HepG2 (cell line): ENCODE measurements around the gene UAP1L1. TPM values are rescaled to one million over a fixed set of nuclear protein-coding genes. Genes with fewer than 3 reads are reported as not detected.

Source experiments
- ASH2L ChIP-seq: fragments of 300-600, 200-600 bp; sonication (generic); IDR thresholded peaks from 2 replicates; pipeline ENCODE4 v1.7.0; 2017; ENCODE audit warnings: low read depth, mild to moderate bottlenecking, moderate library complexity, mixed read lengths, low read length; ENCODE audit not compliant: insufficient read length
- GLI4 ChIP-seq: sonication (generic); formaldehyde crosslinking; IDR thresholded peaks from 2 replicates; pipeline ENCODE4 v1.5.1; 2020; ENCODE audit warnings: missing genetic modification reagents, mild to moderate bottlenecking, moderate library complexity, borderline replicate concordance
- KAT8 ChIP-seq: IDR thresholded peaks from 2 replicates; pipeline ENCODE4 v1.6.1; 2016; ENCODE audit warnings: missing genetic modification reagents, missing compliant biosample characterization
- MLLT10 ChIP-seq: sonication (generic); formaldehyde crosslinking; IDR thresholded peaks from 2 replicates; pipeline ENCODE4 v1.4.0; 2020; ENCODE audit warnings: missing genetic modification reagents
- MTF2 ChIP-seq: sonication (generic); formaldehyde crosslinking; IDR thresholded peaks from 2 replicates; pipeline ENCODE4 v1.5.0; 2020; ENCODE audit warnings: missing genetic modification reagents, borderline replicate concordance
- NBN ChIP-seq: fragments of 450-650 bp; conservative IDR thresholded peaks from 2 replicates; pipeline ENCODE4 v1.6.1; 2017
- PAWR ChIP-seq: sonication (generic); formaldehyde crosslinking; IDR thresholded peaks from 2 replicates; pipeline ENCODE4 v1.4.0; 2020; ENCODE audit warnings: missing genetic modification reagents, mild to moderate bottlenecking, borderline replicate concordance
- SP2 ChIP-seq: sonication (generic); formaldehyde crosslinking; IDR thresholded peaks from 2 replicates; pipeline ENCODE4 v1.5.1; 2020; ENCODE audit warnings: mild to moderate bottlenecking, missing genetic modification reagents
- ZNF274 ChIP-seq: sonication (generic); formaldehyde crosslinking; IDR thresholded peaks from 2 replicates; pipeline ENCODE4 v1.5.1; 2020; ENCODE audit warnings: mild to moderate bottlenecking, missing genetic modification reagents
- ZNF557 ChIP-seq: sonication (generic); formaldehyde crosslinking; IDR thresholded peaks from 2 replicates; pipeline ENCODE4 v1.4.0; 2020; ENCODE audit warnings: missing genetic modification reagents
- ZNF737 ChIP-seq: sonication (generic); formaldehyde crosslinking; IDR thresholded peaks from 2 replicates; pipeline ENCODE4 v1.5.0; 2020; ENCODE audit warnings: missing genetic modification reagents, mild to moderate bottlenecking, borderline replicate concordance
- polyA plus RNA-seq, 8 experiments: library from polyadenylated mRNA; depleted of rRNA in 3 of 8; stranded (reverse) in 7 of 8; unstranded in 1 of 8; fragments of >200 nt; fragmentation: Illumina TruSeq in 4 of 8; extraction: Trizol in 4 of 8; gene quantifications; 2 replicates each; pipeline versions ENCODE4 v1.2.1 to v1.2.3, GENCODE V29; 2011 to 2016; ENCODE audit warnings: low read depth in 4 of 8, missing spikeins in 1 of 8, mixed read lengths in 1 of 8; ENCODE audit not compliant: insufficient read depth in 1 of 8
- total RNA-seq, 5 experiments: library from RNA; depleted of rRNA; stranded (reverse); fragments of >200 nt; fragmentation: Illumina TruSeq; extraction: Trizol; gene quantifications; 2 replicates each; pipeline ENCODE4 v1.2.3, GENCODE V29; 2016; ENCODE audit warnings: low read depth in 1 of 5
- TF ChIP-seq, protein P1 (sequence below): sonication (generic); formaldehyde crosslinking; IDR thresholded peaks from 2 replicates; pipeline ENCODE4 v1.9.0; 2021; ENCODE audit warnings: missing genetic modification reagents, mild to moderate bottlenecking, borderline replicate concordance
- TF ChIP-seq, protein P2 (sequence below): sonication (generic); formaldehyde crosslinking; IDR thresholded peaks from 2 replicates; pipeline ENCODE4 v1.4.0; 2020; ENCODE audit warnings: mild to moderate bottlenecking, missing genetic modification reagents
- TF ChIP-seq, protein P3 (sequence below): sonication (generic); IDR thresholded peaks from 2 replicates; pipeline ENCODE4 v1.6.1; 2016; ENCODE audit warnings: low read depth, borderline replicate concordance
- TF ChIP-seq, protein P4 (sequence below): sonication (generic); formaldehyde crosslinking; IDR thresholded peaks from 2 replicates; pipeline ENCODE4 v1.9.0; 2021; ENCODE audit warnings: missing genetic modification reagents, borderline replicate concordance
- TF ChIP-seq, protein P5 (sequence below): sonication (generic); formaldehyde crosslinking; IDR thresholded peaks from 2 replicates; pipeline ENCODE4 v1.8.0; 2022; ENCODE audit warnings: missing genetic modification reagents, mild to moderate bottlenecking, moderate library complexity, borderline replicate concordance

Gene UAP1L1
- total and polyA plus RNA-seq, 2 of the 13 experiments (the other 11 are each of a cell fraction or from before 2014, with no cell fraction given): 5.4 to 6.4 TPM

DNA sequence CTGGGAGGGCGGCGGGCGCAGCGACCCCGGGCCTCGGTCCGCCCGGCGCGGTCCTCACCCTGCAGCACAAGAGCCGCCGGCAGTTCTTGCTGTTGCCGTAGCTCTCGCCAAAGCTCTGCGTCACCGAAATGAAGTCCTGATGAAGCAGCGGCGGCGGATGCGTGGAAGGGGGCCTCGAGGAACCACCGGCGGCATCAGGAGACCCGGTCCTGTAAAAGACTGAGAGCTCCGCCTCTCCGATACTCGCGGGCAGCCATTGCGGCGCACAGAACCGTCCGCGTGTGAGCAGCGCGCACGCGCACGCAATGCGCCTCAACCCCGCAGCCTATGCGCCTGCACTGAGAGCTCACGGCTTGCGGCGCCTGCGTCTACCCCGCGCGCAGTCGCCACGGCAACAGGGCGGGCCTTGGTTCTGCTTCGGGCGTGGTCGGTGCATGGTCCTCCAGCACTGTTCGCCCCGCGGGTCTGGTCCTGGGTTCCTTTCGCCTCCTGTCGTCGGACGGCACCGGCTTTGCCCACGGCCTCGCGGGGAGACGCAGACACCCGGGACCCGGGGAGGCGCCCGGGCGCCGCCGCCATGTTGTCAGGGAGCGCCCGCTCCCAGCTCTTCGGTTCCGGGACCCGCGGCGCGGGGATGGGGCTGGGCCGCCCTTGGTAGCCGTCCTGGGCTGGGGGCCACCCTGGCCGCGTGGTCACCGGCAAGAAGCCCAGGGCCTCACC lies 52.3 kb downstream of the UAP1L1 start (continued):
- TF ChIP-seq ASH2L: no peak
- no peak for TF ChIP-seq MLLT10
- no peak for TF ChIP-seq GLI4 (CRISPR knock-in tag)
- TF ChIP-seq, protein P1, sequence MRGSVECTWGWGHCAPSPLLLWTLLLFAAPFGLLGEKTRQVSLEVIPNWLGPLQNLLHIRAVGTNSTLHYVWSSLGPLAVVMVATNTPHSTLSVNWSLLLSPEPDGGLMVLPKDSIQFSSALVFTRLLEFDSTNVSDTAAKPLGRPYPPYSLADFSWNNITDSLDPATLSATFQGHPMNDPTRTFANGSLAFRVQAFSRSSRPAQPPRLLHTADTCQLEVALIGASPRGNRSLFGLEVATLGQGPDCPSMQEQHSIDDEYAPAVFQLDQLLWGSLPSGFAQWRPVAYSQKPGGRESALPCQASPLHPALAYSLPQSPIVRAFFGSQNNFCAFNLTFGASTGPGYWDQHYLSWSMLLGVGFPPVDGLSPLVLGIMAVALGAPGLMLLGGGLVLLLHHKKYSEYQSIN: no peak
- TF ChIP-seq ZNF737 (CRISPR knock-in tag): no peak
- TF ChIP-seq, protein P2, sequence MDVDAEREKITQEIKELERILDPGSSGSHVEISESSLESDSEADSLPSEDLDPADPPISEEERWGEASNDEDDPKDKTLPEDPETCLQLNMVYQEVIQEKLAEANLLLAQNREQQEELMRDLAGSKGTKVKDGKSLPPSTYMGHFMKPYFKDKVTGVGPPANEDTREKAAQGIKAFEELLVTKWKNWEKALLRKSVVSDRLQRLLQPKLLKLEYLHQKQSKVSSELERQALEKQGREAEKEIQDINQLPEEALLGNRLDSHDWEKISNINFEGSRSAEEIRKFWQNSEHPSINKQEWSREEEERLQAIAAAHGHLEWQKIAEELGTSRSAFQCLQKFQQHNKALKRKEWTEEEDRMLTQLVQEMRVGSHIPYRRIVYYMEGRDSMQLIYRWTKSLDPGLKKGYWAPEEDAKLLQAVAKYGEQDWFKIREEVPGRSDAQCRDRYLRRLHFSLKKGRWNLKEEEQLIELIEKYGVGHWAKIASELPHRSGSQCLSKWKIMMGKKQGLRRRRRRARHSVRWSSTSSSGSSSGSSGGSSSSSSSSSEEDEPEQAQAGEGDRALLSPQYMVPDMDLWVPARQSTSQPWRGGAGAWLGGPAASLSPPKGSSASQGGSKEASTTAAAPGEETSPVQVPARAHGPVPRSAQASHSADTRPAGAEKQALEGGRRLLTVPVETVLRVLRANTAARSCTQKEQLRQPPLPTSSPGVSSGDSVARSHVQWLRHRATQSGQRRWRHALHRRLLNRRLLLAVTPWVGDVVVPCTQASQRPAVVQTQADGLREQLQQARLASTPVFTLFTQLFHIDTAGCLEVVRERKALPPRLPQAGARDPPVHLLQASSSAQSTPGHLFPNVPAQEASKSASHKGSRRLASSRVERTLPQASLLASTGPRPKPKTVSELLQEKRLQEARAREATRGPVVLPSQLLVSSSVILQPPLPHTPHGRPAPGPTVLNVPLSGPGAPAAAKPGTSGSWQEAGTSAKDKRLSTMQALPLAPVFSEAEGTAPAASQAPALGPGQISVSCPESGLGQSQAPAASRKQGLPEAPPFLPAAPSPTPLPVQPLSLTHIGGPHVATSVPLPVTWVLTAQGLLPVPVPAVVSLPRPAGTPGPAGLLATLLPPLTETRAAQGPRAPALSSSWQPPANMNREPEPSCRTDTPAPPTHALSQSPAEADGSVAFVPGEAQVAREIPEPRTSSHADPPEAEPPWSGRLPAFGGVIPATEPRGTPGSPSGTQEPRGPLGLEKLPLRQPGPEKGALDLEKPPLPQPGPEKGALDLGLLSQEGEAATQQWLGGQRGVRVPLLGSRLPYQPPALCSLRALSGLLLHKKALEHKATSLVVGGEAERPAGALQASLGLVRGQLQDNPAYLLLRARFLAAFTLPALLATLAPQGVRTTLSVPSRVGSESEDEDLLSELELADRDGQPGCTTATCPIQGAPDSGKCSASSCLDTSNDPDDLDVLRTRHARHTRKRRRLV (CRISPR knock-in tag): peak; percentile 50; the same call in 1 of the 2 replicates
- TF ChIP-seq SP2: peak; percentile 58
- TF ChIP-seq KAT8 (CRISPR knock-in tag): peak; percentile 67
- TF ChIP-seq, protein P3, sequence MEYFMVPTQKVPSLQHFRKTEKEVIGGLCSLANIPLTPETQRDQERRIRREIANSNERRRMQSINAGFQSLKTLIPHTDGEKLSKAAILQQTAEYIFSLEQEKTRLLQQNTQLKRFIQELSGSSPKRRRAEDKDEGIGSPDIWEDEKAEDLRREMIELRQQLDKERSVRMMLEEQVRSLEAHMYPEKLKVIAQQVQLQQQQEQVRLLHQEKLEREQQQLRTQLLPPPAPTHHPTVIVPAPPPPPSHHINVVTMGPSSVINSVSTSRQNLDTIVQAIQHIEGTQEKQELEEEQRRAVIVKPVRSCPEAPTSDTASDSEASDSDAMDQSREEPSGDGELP: no peak; the same call in 1 of the 2 replicates
- TF ChIP-seq PAWR: no peak
- TF ChIP-seq MTF2 (CRISPR knock-in tag): 0 out of 2 replicates have a peak, but pooled peaks have one; percentile 76
- 0 out of 2 replicates have a peak, but pooled peaks have one; percentile 26 for TF ChIP-seq ZNF274
- TF ChIP-seq, protein P4, sequence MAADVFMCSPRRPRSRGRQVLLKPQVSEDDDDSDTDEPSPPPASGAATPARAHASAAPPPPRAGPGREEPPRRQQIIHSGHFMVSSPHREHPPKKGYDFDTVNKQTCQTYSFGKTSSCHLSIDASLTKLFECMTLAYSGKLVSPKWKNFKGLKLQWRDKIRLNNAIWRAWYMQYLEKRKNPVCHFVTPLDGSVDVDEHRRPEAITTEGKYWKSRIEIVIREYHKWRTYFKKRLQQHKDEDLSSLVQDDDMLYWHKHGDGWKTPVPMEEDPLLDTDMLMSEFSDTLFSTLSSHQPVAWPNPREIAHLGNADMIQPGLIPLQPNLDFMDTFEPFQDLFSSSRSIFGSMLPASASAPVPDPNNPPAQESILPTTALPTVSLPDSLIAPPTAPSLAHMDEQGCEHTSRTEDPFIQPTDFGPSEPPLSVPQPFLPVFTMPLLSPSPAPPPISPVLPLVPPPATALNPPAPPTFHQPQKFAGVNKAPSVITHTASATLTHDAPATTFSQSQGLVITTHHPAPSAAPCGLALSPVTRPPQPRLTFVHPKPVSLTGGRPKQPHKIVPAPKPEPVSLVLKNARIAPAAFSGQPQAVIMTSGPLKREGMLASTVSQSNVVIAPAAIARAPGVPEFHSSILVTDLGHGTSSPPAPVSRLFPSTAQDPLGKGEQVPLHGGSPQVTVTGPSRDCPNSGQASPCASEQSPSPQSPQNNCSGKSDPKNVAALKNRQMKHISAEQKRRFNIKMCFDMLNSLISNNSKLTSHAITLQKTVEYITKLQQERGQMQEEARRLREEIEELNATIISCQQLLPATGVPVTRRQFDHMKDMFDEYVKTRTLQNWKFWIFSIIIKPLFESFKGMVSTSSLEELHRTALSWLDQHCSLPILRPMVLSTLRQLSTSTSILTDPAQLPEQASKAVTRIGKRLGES: no peak
- no peak for TF ChIP-seq ZNF557 (CRISPR knock-in tag)
- TF ChIP-seq, protein P5, sequence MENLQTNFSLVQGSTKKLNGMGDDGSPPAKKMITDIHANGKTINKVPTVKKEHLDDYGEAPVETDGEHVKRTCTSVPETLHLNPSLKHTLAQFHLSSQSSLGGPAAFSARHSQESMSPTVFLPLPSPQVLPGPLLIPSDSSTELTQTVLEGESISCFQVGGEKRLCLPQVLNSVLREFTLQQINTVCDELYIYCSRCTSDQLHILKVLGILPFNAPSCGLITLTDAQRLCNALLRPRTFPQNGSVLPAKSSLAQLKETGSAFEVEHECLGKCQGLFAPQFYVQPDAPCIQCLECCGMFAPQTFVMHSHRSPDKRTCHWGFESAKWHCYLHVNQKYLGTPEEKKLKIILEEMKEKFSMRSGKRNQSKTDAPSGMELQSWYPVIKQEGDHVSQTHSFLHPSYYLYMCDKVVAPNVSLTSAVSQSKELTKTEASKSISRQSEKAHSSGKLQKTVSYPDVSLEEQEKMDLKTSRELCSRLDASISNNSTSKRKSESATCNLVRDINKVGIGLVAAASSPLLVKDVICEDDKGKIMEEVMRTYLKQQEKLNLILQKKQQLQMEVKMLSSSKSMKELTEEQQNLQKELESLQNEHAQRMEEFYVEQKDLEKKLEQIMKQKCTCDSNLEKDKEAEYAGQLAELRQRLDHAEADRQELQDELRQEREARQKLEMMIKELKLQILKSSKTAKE (CRISPR knock-in tag): no peak
- no peak for TF ChIP-seq NBN
